Frontal cortex (tissue), 4 donors: ENCODE data around the gene TINAGL1. TPM values are rescaled to one million over a fixed set of nuclear protein-coding genes. Genes with fewer than 3 reads are reported as not detected.

Source experiments
- DNase-seq, 2 donors: peaks; one replicate each; pipeline ENCODE4 v3.0.0; 2012; ENCODE audit warnings: low spot score in 2 of 2
- FAIRE-seq: peaks from 2 replicates; lab custom pipeline; 2012; peaks lifted over from hg19 to GRCh38; lab: Jason Lieb, UNC
- total RNA-seq: library from RNA; depleted of rRNA; stranded (reverse); fragments of >200 nt; gene quantifications from one replicate; pipeline ENCODE4 v1.2.3, GENCODE V29; 2014
- donor health status: control.
- donor health status: control.
- donor health status: control.

The TINAGL1 gene
- total RNA-seq, 1 donor from 2014 or later = 1.2 TPM

GRCh38 chr1:31621847-31622730 lies 45.8 kb downstream of the TINAGL1 start:
- FAIRE-seq (no peak), DNase-seq (peak in 1 of 2 donors; percentile 54)

- FAIRE-seq (no peak), DNase-seq (no peak)
These were observed 47.0 kb downstream of the TINAGL1 start for GRCh38 chr1:31623365-31623764.

GRCh38 chr1:31624309-31624708 lies 48.0 kb downstream of the TINAGL1 start:
- FAIRE-seq (no peak), DNase-seq (no peak)

- FAIRE-seq = no peak
These were observed 48.6 kb downstream of the TINAGL1 start for GRCh38 chr1:31624731-31625514.

DNA sequence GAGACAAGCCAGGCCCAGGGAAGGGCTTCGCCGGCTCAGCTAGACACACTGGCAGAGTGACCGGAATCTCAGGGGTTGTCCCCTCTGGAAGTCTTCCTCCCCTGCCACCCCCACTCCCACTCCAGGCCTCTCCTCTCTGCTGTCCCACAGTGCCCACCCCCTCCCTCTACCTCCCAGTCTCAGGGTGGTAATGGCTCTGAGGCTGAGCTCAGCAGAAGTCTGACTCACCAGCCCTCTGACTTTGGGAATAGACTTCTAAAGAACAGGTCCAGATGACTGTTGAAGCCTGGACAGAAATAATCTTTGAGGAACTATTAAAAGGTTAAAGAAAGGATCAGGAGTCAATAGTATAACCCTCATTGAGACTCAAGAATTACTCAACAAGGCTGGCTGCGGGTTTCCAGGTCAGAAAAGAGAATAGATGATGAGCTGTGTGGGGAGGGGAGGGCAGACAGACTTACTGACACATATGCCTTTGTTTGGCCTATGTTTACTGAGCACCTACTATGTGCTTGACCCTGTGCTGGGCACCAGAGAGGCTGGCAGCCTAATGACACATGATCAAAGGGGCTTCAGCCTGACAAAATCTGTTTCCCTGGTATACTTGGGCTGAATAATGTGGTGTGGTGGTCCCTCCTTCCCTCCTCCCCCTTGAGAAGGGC lies 49.4 kb downstream of the TINAGL1 start:
- FAIRE-seq (no peak), DNase-seq (no peak)

More at GRCh38 chr1:31624731-31625514, 48.6 kb downstream of the TINAGL1 start:
- no peak for DNase-seq

GRCh38 chr1:31626223-31627207 lies 50.2 kb downstream of the TINAGL1 start:
- no peak for FAIRE-seq
- peak in 1 of 2 donors; percentile 38 for DNase-seq

DNA sequence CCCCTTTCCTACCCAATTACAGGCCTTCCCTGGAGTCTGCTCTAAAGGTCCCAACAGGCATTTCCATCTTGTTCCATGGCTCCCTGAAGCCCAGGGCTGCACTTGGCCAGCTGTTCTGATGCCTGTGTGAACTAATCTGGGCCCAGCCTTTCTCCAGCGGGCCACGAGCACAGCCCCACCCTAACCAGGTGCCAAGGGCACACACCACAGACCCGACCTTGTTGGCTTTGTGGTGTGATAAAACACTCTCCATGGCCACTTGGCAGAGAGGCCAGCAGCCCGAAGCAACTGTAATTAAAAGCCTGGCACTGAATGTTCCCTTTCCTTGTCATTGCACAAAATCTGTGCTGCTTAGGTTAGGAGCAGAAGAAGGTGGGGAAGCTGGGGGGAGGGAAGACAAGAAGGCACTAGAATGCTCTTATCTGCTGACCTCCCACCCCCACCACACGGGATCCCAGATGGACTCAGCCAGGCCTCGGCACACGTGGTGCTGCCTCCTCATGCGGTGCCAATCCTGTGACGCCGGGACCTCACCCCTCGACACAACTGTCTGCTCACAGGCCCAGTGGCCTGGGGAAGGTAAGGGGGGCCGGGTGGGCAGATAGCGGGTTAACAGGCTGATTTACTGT lies 51.1 kb downstream of the TINAGL1 start:
- peak in 1 of 2 donors; percentile 30 for DNase-seq
- no peak for FAIRE-seq

GRCh38 chr1:31627930-31628559 lies 51.7 kb downstream of the TINAGL1 start:
- no peak for FAIRE-seq
- no peak for DNase-seq

DNA sequence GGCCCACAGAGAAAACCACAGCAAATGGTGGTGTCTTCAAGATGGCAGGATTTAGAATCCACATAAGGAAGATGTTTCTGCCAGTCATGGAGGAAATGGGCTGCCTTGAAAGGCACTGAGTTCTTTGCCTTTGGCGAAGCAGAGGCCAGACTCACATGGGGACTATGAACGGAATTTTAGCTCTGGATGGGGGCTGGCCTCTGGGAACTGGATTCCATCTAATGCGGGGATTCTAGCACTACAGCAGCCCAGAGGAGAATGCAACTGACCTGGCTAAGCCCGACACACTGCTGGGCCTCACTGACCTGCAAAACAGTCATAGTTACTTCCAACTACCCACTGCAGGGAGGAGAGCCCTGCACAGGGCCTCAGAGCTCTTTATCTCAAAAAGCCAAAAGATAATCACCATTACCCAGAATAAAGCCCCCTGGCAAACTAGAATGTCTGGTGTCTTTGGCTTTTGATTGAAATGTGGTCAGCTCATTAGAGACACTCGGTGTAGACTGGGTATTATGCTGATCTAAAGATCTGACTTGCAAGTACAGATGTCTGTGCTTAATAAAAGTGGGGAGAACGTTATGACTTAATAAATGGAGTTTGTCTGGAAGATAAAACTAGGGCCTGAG lies 52.7 kb downstream of the TINAGL1 start:
- DNase-seq = no peak
- no peak for FAIRE-seq

GRCh38 chr1:31632649-31633048 lies 56.3 kb downstream of the TINAGL1 start:
- DNase-seq (no peak), FAIRE-seq (no peak)

GRCh38 chr1:31633117-31633516 lies 56.8 kb downstream of the TINAGL1 start:
- DNase-seq = no peak
- no peak for FAIRE-seq

Other genes starting within 250 kb of the TINAGL1 start
- 198 TPM for gene FABP3, start 203.4 kb upstream of the TINAGL1 start, total RNA-seq
- 0.41 TPM for gene SERINC2, start 163.3 kb upstream of the TINAGL1 start, total RNA-seq
- 1.6 TPM for gene HCRTR1, start 41.2 kb downstream of the TINAGL1 start, total RNA-seq
- gene PEF1, start 68.4 kb downstream of the TINAGL1 start, total RNA-seq = 37.9 TPM
- gene COL16A1, start 127.5 kb downstream of the TINAGL1 start, total RNA-seq = 4.1 TPM
- gene ADGRB2, start 187.8 kb downstream of the TINAGL1 start, total RNA-seq = 42.4 TPM
- gene SPOCD1, start 239.5 kb downstream of the TINAGL1 start, total RNA-seq = under 0.01 TPM